A549 (cell line): Measurements from ENCODE around the gene N4BP2L2. TPM values are rescaled to one million over a fixed set of nuclear protein-coding genes. Genes with fewer than 3 reads are reported as not detected.
"Not testable (repeated sequence)": the region's sequence is repeated elsewhere in the genome, so short reads cannot be mapped to it uniquely, and the experiment has no call there.

Experiments
- ATAC-seq, 2 experiments: fragments of 200-7000 bp in 1 of 2; fragments of >200 bp in 1 of 2; cut with Nextera tagmentation in 1 of 2; cut with Tn5 transposase in 1 of 2; 3 replicates each; pipeline versions ENCODE4 v1.8.0 to v1.9.1; 2018 to 2020; ENCODE audit warnings: mild to moderate bottlenecking in 1 of 2, moderate library complexity in 1 of 2
- CTCF ChIA-PET: fragments of 300-600 bp; sonication (Branson Sonifier 250); formaldehyde crosslinking; extraction: SDS; loops from one replicate; lab custom pipeline; 2021; ENCODE audit warnings: antibody characterized with exemption, inconsistent platforms; lab: Yijun Ruan, JAX
- POLR2A ChIA-PET: fragments of 350-600 bp; formaldehyde crosslinking; extraction: SDS; loops from one replicate; lab custom pipeline; 2021; ENCODE audit warnings: antibody characterized with exemption, inconsistent platforms; lab: Yijun Ruan, JAX
- DNase-seq, 2 experiments: peaks; one replicate each; pipeline versions ENCODE4 v3.0.0 to v3.0.0-alpha.2; 2011 to 2016; ENCODE audit warnings: low read depth in 1 of 2, low spot score in 1 of 2
- FAIRE-seq: peaks from 2 replicates; lab custom pipeline; 2011; peaks lifted over from hg19 to GRCh38; lab: Jason Lieb, UNC
- H3K27ac ChIP-seq, 2 experiments: fragments of >200 bp; sonication (Bioruptor Twin); formaldehyde crosslinking; 3 replicates each; pipeline ENCODE4 v1.5.1; 2016 to 2017
- H3K4me1 ChIP-seq: fragments of >200 bp; sonication (Bioruptor Twin); formaldehyde crosslinking; 3 replicates; pipeline ENCODE4 v1.6.1; 2016
- H3K4me2 ChIP-seq: fragments of >200 bp; sonication (Bioruptor Twin); formaldehyde crosslinking; 3 replicates; pipeline ENCODE4 v1.6.1; 2016
- H3K4me3 ChIP-seq: fragments of >200 bp; sonication (Bioruptor Twin); formaldehyde crosslinking; 3 replicates; pipeline ENCODE4 v1.5.1; 2016
- H3K9me3 ChIP-seq: fragments of >200 bp; sonication (Bioruptor Twin); formaldehyde crosslinking; 3 replicates; pipeline ENCODE4 v1.6.1; 2016
- BHLHE40 ChIP-seq: IDR thresholded peaks from 2 replicates; pipeline ENCODE4 v1.6.1; 2012; ENCODE audit warnings: low read depth, low read length, inconsistent platforms
- EHF ChIP-seq: fragments of 250-450 bp; sonication (Bioruptor Pico); IDR thresholded peaks from 2 replicates; pipeline ENCODE4 v1.5.0; 2020; ENCODE audit warnings: mild to moderate bottlenecking
- FOXS1 ChIP-seq: fragments of 250-450 bp; sonication (Bioruptor Pico); IDR thresholded peaks from 2 replicates; pipeline ENCODE4 v1.5.0; 2020; ENCODE audit warnings: mild to moderate bottlenecking, moderate library complexity
- HEYL ChIP-seq: fragments of 250-450 bp; sonication (Bioruptor Pico); IDR thresholded peaks from 2 replicates; pipeline ENCODE4 v1.8.0; 2021; ENCODE audit warnings: mild to moderate bottlenecking, moderate library complexity
- JUNB ChIP-seq: fragments of >200 bp; sonication (Bioruptor Twin); formaldehyde crosslinking; IDR thresholded peaks from 2 replicates; pipeline ENCODE4 v1.6.1; 2016
- KDM5A ChIP-seq: fragments of 200-600 bp; sonication (generic); IDR thresholded peaks from 2 replicates; pipeline ENCODE4 v1.6.1; 2016; ENCODE audit warnings: antibody characterized with exemption, mild to moderate bottlenecking
- MYC ChIP-seq: IDR thresholded peaks from 2 replicates; pipeline ENCODE4 v1.6.1; 2012; ENCODE audit warnings: mild to moderate bottlenecking, inconsistent platforms, low read length, improper control_type of control experiment, borderline replicate concordance
- NFE2L2 ChIP-seq: fragments of 150-350 bp; conservative IDR thresholded peaks from 2 replicates; pipeline ENCODE4 v1.6.1; 2014; ENCODE audit warnings: low read length
- NPAS2 ChIP-seq: fragments of 250-450 bp; sonication (Bioruptor Pico); IDR thresholded peaks from 2 replicates; pipeline ENCODE4 v1.8.0; 2022; ENCODE audit warnings: mild to moderate bottlenecking, moderate library complexity, borderline replicate concordance
- RAD21 ChIP-seq, 2 experiments: fragments of >200 bp in 1 of 2; sonication (Bioruptor Twin) in 1 of 2; formaldehyde crosslinking in 1 of 2; IDR thresholded peaks in 1 of 2; conservative IDR thresholded peaks in 1 of 2; 2 replicates in 1 of 2; 3 replicates in 1 of 2; pipeline ENCODE4 v1.6.1; 2012 to 2018; ENCODE audit warnings: inconsistent platforms in 1 of 2
- RARB ChIP-seq: fragments of 250-450 bp; sonication (Bioruptor Pico); IDR thresholded peaks from 2 replicates; pipeline ENCODE4 v1.8.0; 2021; ENCODE audit warnings: mild to moderate bottlenecking, moderate library complexity
- SMC3 ChIP-seq: fragments of >200 bp; sonication (Bioruptor Twin); formaldehyde crosslinking; IDR thresholded peaks from 3 replicates; pipeline ENCODE4 v1.6.1; 2018; ENCODE audit warnings: inconsistent platforms
- SREBF2 ChIP-seq: fragments of 450-650 bp; IDR thresholded peaks from 2 replicates; pipeline ENCODE4 v1.6.1; 2014; ENCODE audit warnings: mild to moderate bottlenecking, moderate library complexity
- ZNF302 ChIP-seq: fragments of 250-450 bp; sonication (Bioruptor Pico); IDR thresholded peaks from 2 replicates; pipeline ENCODE4 v1.9.0; 2021; ENCODE audit warnings: inconsistent platforms, mild to moderate bottlenecking, moderate library complexity
- WGBS: methylation state at CpG from one replicate; pipeline ENCODE4 v1.1.6; 2017; ENCODE audit errors: missing lambda C conversion rate; 5-methylcytosine and 5-hydroxymethylcytosine counted together
- polyA plus RNA-seq, 4 experiments: library from polyadenylated mRNA; depleted of rRNA in 3 of 4; stranded (reverse); fragments of >200 nt; fragmentation: RNase III in 1 of 4; extraction: RNeasy Plus Mini Kit Qiagen cat#74134 plus additional on column Dnase treatment in 1 of 4; gene quantifications; 2 replicates in 3 of 4; 3 replicates in 1 of 4; pipeline ENCODE4 v1.2.3, GENCODE V29; 2011 to 2017
- TF ChIP-seq, protein P1 (sequence below): fragments of 150-350 bp; IDR thresholded peaks from 2 replicates; pipeline ENCODE4 v1.6.1; 2014; ENCODE audit warnings: low read depth, mild to moderate bottlenecking, low read length
- TF ChIP-seq, protein P2 (sequence below): fragments of >200 bp; sonication (Bioruptor Twin); formaldehyde crosslinking; IDR thresholded peaks from 3 replicates; pipeline ENCODE4 v1.5.1; 2016
- TF ChIP-seq, protein P3 (sequence below): fragments of 250-450 bp; sonication (Bioruptor Pico); IDR thresholded peaks from 2 replicates; pipeline ENCODE4 v1.5.0; 2021; ENCODE audit warnings: mild to moderate bottlenecking, moderate library complexity, borderline replicate concordance
- TF ChIP-seq, protein P4 (sequence below): IDR thresholded peaks from 2 replicates; pipeline ENCODE4 v1.6.1; 2012

The N4BP2L2 gene
- polyA plus RNA-seq, 2 of the 4 experiments (the other 2 are of a cell fraction): 29.3 to 56.2 TPM

DNA sequence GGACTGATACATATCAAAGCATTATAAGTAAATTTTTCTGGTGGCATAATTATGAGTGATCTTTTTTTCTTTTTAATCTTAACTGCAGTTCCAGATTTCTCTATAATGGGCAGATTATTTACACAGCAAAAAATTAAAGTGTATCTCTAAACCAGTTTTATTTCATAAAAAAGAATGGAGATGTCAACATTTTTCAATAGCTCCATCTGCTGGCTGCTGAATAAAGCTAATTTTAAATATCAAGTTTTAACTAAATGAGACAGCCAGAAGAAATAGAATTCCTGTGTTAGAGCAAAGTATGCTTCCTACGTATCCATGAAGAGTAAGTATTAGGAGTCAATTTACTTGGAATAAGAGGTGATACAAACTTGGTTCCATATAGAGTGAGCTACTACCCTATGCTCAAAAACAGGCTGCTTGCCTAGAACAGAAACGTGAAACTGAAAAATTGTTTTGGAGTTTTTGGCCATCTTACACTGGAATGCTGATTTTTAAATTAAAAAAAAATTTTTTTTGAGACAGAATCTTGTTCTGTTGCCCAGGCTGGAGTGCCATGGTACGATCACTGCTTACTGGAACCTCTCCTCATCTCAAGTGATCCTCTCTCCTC, 42.7 kb upstream of the N4BP2L2 start:
- FAIRE-seq: no peak
- Histone ChIP-seq H3K4me1 (no peaks in the 10 kb centered on the region), H3K4me3 (no peak overlapping the region), H3K4me2 (no peak overlapping the region), H3K9me3 (peaks cover 13% of the 10 kb centered on the region), H3K27ac (no peak overlapping the region)
- POLR2A ChIA-PET: interaction anchor here (0.6 kb wide), 1 partner anchor 50 kb away, joined by 3 read pairs; no protein-coding TSS in a partner anchor
- no peak for TF ChIP-seq EHF (CRISPR knock-in tag)
- no peak for TF ChIP-seq HEYL (CRISPR knock-in tag)
- peak; percentile 51; the same call in 2 of the 3 replicates for TF ChIP-seq SMC3
- TF ChIP-seq, protein P1, sequence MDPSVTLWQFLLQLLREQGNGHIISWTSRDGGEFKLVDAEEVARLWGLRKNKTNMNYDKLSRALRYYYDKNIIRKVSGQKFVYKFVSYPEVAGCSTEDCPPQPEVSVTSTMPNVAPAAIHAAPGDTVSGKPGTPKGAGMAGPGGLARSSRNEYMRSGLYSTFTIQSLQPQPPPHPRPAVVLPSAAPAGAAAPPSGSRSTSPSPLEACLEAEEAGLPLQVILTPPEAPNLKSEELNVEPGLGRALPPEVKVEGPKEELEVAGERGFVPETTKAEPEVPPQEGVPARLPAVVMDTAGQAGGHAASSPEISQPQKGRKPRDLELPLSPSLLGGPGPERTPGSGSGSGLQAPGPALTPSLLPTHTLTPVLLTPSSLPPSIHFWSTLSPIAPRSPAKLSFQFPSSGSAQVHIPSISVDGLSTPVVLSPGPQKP: no peak
- TF ChIP-seq FOXS1: no peak
- TF ChIP-seq BHLHE40: no peak
- peak; percentile 38 to 42; a peak in 4 of 5 replicates for TF ChIP-seq RAD21 (conservative IDR thresholded peaks at IDR 0.05 in 1 of 2, IDR thresholded peaks at IDR 0.05 in 1 of 2)
- no peak for TF ChIP-seq JUNB
- no peak for TF ChIP-seq SREBF2
- TF ChIP-seq NPAS2 (CRISPR knock-in tag): no peak
- no peak for TF ChIP-seq NFE2L2
- TF ChIP-seq, protein P2, sequence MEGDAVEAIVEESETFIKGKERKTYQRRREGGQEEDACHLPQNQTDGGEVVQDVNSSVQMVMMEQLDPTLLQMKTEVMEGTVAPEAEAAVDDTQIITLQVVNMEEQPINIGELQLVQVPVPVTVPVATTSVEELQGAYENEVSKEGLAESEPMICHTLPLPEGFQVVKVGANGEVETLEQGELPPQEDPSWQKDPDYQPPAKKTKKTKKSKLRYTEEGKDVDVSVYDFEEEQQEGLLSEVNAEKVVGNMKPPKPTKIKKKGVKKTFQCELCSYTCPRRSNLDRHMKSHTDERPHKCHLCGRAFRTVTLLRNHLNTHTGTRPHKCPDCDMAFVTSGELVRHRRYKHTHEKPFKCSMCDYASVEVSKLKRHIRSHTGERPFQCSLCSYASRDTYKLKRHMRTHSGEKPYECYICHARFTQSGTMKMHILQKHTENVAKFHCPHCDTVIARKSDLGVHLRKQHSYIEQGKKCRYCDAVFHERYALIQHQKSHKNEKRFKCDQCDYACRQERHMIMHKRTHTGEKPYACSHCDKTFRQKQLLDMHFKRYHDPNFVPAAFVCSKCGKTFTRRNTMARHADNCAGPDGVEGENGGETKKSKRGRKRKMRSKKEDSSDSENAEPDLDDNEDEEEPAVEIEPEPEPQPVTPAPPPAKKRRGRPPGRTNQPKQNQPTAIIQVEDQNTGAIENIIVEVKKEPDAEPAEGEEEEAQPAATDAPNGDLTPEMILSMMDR: peak; percentile 50
- 27% methylated on average over 3 of the region's 3 CpGs for WGBS
- DNase-seq: no peak
- no peak for ATAC-seq
- CTCF ChIA-PET: interaction anchor here (0.6 to 2.1 kb wide), 15 partner anchors 10 to 671 kb away, joined by 3 to 14 read pairs (median 3); no protein-coding TSS in a partner anchor

DNA sequence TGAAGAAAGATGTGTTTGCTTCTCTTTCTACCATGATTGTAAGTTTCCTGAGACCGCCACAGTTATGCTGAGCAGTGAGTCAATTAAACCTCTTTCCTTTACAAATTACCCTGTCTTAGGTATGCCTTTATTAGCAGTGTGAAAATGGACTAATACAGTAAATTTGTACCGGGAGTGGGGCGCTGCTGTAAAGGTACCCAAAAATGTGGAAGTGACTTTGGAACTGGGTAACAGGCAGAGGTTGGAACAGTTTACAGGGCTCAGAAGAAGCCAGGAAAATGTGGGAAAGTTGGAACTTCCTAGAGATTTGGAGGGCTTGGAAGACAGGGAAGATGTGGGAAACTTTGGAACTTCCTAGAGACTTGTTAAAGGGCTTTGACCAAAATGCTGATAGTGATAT, 38.4 kb upstream of the N4BP2L2 start:
- POLR2A ChIA-PET: no interaction called here
- Histone ChIP-seq H3K4me1 (no peaks in the 10 kb centered on the region), H3K4me2 (no peak overlapping the region), H3K27ac (no peak overlapping the region), H3K4me3 (no peak overlapping the region), H3K9me3 (peaks cover 13% of the 10 kb centered on the region)
- CTCF ChIA-PET: interaction anchor here (1.3 kb wide), 1 partner anchor 9 kb away, joined by 5 read pairs; the partner anchor contains the start of gene PDS5B
- DNase-seq (no peak), FAIRE-seq (no peak), ATAC-seq (no peak)
- 80% methylated on average over 3 of the region's 3 CpGs for WGBS
- no peak for TF ChIP-seq ZNF302 (CRISPR knock-in tag)
- TF ChIP-seq, protein P3, sequence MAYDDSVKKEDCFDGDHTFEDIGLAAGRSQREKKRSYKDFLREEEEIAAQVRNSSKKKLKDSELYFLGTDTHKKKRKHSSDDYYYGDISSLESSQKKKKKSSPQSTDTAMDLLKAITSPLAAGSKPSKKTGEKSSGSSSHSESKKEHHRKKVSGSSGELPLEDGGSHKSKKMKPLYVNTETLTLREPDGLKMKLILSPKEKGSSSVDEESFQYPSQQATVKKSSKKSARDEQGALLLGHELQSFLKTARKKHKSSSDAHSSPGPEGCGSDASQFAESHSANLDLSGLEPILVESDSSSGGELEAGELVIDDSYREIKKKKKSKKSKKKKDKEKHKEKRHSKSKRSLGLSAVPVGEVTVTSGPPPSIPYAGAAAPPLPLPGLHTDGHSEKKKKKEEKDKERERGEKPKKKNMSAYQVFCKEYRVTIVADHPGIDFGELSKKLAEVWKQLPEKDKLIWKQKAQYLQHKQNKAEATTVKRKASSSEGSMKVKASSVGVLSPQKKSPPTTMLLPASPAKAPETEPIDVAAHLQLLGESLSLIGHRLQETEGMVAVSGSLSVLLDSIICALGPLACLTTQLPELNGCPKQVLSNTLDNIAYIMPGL: no peak
- TF ChIP-seq, protein P4, sequence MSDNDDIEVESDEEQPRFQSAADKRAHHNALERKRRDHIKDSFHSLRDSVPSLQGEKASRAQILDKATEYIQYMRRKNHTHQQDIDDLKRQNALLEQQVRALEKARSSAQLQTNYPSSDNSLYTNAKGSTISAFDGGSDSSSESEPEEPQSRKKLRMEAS: no peak
- no peak for TF ChIP-seq RARB (CRISPR knock-in tag)
- no peak for TF ChIP-seq KDM5A
- TF ChIP-seq MYC: no peak

DNA sequence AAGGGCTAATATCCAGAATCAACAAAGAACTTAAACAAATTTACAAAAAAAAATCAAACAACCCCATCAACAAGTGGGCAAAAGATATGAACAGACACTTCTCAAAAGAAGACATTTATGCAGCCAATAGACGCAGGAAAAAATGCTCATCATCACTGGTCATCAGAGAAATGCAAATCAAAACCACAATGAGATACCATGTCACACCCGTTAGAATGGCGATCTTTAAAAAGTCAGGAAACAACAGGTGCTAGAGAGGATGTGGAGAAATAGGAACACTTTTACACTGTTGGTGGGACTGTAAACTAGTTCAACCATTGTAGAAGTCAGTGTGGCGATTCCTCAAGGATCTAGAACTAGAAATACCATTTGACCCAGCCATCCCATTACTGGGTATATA, 37.1 kb upstream of the N4BP2L2 start:
- H3K4me3 ChIP-seq, DNase-seq, CTCF ChIA-PET, H3K4me2 ChIP-seq, H3K4me1 ChIP-seq, ATAC-seq, H3K27ac ChIP-seq, FAIRE-seq, POLR2A ChIA-PET: not testable (repeated sequence)
- H3K9me3 ChIP-seq: peaks cover 13% of the 10 kb centered on the region
- 41% methylated on average over 4 of the region's 4 CpGs for WGBS

DNA sequence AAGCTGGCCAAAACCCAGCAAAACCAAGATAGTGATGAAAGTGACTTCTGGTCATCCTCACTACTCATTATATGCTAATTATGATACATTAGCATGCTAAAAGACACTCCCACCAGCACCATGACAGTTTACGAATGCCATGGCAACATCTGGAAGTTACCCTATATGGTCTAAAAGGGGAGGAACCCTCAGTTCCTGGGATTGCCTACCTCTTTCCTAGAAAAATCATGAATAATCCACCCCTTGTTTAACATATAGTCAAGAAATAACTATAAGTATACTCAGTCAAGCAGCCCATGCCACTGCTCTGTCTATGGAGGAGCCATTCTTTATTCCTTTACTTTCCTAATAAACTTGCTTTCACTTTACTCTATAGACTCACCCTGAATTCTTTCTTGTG, 22.2 kb upstream of the N4BP2L2 start:
- H3K9me3 ChIP-seq, POLR2A ChIA-PET, DNase-seq, H3K4me1 ChIP-seq, H3K27ac ChIP-seq, H3K4me2 ChIP-seq, ATAC-seq, FAIRE-seq, H3K4me3 ChIP-seq: not testable (repeated sequence)
- 85% methylated on average over 1 of the region's 1 CpG for WGBS
- CTCF ChIA-PET: interaction anchor here (1.9 kb wide), 1 partner anchor 25 kb away, joined by 5 read pairs; no protein-coding TSS in a partner anchor
